ENCODE data around the gene PHAX. TPM values are rescaled to one million over a fixed set of nuclear protein-coding genes. Genes with fewer than 3 reads are reported as not detected.
"Not testable (repeated sequence)": the region's sequence is repeated elsewhere in the genome, so short reads cannot be mapped to it uniquely, and the experiment has no call there.

The PHAX gene
- total and polyA plus RNA-seq, 9 donors, result 24.1 to 63.7 (median 33.5) TPM

DNA sequence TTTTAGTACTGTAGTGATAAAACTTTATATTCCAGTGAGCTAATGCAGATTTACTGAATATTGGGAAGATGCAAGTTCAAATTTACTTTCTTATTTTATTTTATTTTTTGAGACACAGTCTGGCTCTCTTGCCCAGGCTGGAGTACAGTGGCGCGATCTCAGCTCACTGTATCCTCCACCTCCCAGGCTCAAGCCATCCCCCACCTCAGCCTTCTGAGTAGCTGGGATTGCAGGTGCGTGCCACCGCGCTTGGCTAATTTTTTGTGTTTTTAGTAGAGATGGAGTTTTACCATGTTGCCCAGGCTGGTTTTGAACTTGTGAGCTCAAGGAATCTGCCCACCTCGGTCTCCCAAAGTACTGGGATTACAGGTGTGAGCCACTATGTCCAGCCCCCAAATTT is 9.9 kb downstream of the PHAX start:
- no peak overlapping the region for H3K27ac ChIP-seq
- H3K9me3 ChIP-seq, result no peaks in the 10 kb centered on the region
- intact Hi-C loops (cut with DNase I), result no loop called here
- H3K27me3 ChIP-seq, result no peaks in the 10 kb centered on the region
- DNase-seq, result no peak
- 94 to 97% (median 97%) methylated on average over 6 of the region's 6 CpGs for WGBS, 3 donors
- H3K4me1 ChIP-seq (ENCODE audit: insufficient read depth), result peaks cover 4% of the 10 kb centered on the region
- H3K4me3 ChIP-seq, result no peak overlapping the region
- H3K36me3 ChIP-seq, result no peaks in the 10 kb centered on the region
- TF ChIP-seq, protein P1, sequence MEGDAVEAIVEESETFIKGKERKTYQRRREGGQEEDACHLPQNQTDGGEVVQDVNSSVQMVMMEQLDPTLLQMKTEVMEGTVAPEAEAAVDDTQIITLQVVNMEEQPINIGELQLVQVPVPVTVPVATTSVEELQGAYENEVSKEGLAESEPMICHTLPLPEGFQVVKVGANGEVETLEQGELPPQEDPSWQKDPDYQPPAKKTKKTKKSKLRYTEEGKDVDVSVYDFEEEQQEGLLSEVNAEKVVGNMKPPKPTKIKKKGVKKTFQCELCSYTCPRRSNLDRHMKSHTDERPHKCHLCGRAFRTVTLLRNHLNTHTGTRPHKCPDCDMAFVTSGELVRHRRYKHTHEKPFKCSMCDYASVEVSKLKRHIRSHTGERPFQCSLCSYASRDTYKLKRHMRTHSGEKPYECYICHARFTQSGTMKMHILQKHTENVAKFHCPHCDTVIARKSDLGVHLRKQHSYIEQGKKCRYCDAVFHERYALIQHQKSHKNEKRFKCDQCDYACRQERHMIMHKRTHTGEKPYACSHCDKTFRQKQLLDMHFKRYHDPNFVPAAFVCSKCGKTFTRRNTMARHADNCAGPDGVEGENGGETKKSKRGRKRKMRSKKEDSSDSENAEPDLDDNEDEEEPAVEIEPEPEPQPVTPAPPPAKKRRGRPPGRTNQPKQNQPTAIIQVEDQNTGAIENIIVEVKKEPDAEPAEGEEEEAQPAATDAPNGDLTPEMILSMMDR (IDR thresholded peaks at IDR 0.05), result no peak
- no peak for TF ChIP-seq POLR2A (IDR thresholded peaks at IDR 0.05)
- no peak for TF ChIP-seq EP300 (IDR thresholded peaks at IDR 0.05)

DNA sequence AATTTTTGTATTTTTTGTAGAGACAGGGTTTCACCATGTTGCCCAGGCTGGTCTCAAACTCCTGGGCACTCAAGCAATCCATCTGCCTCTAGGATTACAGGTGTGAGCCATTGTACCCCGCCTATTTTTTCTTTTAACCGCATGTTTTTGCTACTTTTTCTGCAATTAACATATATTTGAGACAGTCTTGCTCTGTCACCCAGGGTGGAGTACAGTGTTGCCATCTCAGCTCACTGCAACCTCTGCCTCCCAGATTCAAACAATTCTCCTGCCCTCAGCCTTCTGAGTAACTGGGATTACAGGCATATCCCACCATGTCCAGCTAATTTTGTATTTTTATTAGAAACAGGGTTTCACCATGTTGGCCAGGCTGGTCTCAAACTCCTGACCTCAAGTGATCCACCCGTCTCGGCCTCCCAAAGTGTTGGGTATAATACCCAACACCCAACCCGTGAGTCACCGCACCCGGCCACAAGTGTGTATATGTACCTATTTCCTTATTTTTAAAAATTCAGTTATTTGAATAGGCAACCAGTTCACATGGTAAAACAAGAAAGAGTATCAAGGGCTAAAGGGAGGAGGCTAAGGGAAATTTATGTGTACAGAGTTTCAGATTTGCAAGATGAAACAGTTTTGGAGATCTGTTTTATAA is 13.3 kb downstream of the PHAX start:
- intact Hi-C loops (cut with DNase I), result no loop called here
- Histone ChIP-seq H3K4me1 (ENCODE audit: insufficient read depth) (no peaks in the 10 kb centered on the region), H3K9me3 (no peaks in the 10 kb centered on the region), H3K27me3 (no peaks in the 10 kb centered on the region), H3K27ac (no peak overlapping the region), H3K36me3 (no peaks in the 10 kb centered on the region), H3K4me3 (no peak overlapping the region)
- DNase-seq, result no peak
- no peak for TF ChIP-seq EP300 (IDR thresholded peaks at IDR 0.05)
- TF ChIP-seq, protein P1 (IDR thresholded peaks at IDR 0.05), result no peak
- TF ChIP-seq POLR2A (IDR thresholded peaks at IDR 0.05), result no peak
- WGBS, 3 donors, result 88 to 96% (median 95%) methylated on average over 7 of the region's 7 CpGs

DNA sequence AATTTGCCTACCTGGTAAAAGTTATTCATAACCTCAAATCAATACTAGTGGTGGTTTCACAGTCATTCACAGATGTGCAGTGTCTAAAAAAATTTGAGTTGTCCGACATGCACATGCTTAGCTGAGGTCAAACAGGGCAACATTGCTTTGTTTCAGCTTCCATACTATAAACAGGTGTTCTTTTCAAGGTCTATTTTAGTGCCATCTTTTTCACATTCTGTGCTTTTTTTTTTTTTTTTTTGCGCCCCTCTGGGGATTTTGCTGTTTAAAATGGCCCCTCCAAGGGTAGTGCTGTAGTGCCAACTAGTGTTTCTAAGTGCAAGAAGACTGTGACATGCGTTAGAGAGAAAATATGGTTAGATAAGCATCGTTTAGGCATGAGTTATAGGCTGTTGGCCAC is 14.5 kb downstream of the PHAX start:
- intact Hi-C loops (cut with DNase I), result no loop called here
- H3K4me1 ChIP-seq (ENCODE audit: insufficient read depth), result no peaks in the 10 kb centered on the region
- H3K4me3 ChIP-seq, result no peak overlapping the region
- H3K9me3 ChIP-seq, result no peaks in the 10 kb centered on the region
- WGBS, 3 donors, result 70 to 78% (median 74%) methylated on average over 4 of the region's 4 CpGs
- H3K27me3 ChIP-seq, result no peaks in the 10 kb centered on the region
- no peak for DNase-seq
- H3K27ac ChIP-seq, result no peak overlapping the region
- no peaks in the 10 kb centered on the region for H3K36me3 ChIP-seq
- TF ChIP-seq, protein P1 (IDR thresholded peaks at IDR 0.05), result no peak
- no peak for TF ChIP-seq POLR2A (IDR thresholded peaks at IDR 0.05)
- no peak for TF ChIP-seq EP300 (IDR thresholded peaks at IDR 0.05)

DNA sequence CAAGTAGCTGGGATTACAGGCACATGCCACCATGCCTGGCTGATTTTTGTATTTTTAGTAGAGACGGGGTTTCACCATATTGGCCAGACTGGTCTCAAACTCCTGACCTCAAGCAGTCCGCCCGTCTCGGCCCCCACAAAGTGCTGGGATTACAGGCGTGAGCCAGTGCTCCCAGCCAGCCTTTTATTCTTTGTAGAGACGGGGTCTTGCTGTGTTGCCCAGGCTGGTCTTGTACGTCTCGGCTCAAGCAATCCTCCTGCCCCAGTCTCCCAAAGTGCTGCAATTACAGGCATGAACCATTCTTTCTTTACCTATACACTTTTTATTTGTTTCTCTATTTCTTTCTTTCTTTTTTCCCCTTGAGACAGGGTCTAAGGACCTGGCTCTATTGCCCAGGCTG is 16.9 kb downstream of the PHAX start:
- 93 to 97% (median 95%) methylated on average over 8 of the region's 8 CpGs for WGBS, 3 donors
- H3K27me3 ChIP-seq; intact Hi-C loops (cut with DNase I); H3K36me3 ChIP-seq; H3K27ac ChIP-seq; H3K9me3 ChIP-seq; H3K4me1 ChIP-seq (ENCODE audit: insufficient read depth); DNase-seq; H3K4me3 ChIP-seq: not testable (repeated sequence)

DNA sequence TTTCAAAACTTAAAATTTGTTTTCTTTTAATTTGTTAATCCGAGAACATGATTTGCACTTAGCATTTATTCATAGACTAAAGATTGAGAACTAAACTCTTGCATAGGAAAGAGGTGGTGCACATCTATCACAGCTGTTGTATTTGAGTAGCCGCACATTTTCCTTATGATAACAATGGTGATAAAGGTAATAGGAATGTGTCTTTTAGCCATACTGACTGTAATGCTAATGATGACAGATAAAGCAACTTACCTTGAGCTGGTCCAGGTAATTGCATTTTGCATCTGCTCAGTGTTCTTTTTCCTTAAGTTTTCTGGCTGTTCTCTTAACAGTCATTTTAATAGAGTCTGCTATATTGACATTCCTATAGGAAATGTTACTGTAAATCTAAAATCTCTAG is 19.0 kb downstream of the PHAX start:
- no peaks in the 10 kb centered on the region for H3K9me3 ChIP-seq
- DNase-seq, result no peak
- WGBS, 3 donors, result 78 to 90% (median 80%) methylated on average over 2 of the region's 2 CpGs
- no peak overlapping the region for H3K4me3 ChIP-seq
- intact Hi-C loops (cut with DNase I), result no loop called here
- H3K27ac ChIP-seq, result no peak overlapping the region
- TF ChIP-seq, protein P1 (IDR thresholded peaks at IDR 0.05), result no peak
- no peak for TF ChIP-seq EP300 (IDR thresholded peaks at IDR 0.05)
- no peak for TF ChIP-seq POLR2A (IDR thresholded peaks at IDR 0.05)
- no peaks in the 10 kb centered on the region for H3K36me3 ChIP-seq
- no peaks in the 10 kb centered on the region for H3K4me1 ChIP-seq (ENCODE audit: insufficient read depth)
- no peaks in the 10 kb centered on the region for H3K27me3 ChIP-seq
